Esophagus squamous epithelium (tissue), 5 donors: Measurements from ENCODE around the gene GPR161. TPM values are rescaled to one million over a fixed set of nuclear protein-coding genes. Genes with fewer than 3 reads are reported as not detected.
A peak's percentile ranks its signal among the peaks of the same experiment; 100 is the strongest.
"Not testable (repeated sequence)": the region's sequence is repeated elsewhere in the genome, so short reads cannot be mapped to it uniquely, and the experiment has no call there.

ENCODE experiments used
- DNase-seq: peaks from one replicate; lab custom pipeline; 2025; lab: John Stamatoyannopoulos, UW
- H3K27ac ChIP-seq, 4 donors: fragments of 200-600 bp; sonication (generic); one replicate each; pipeline ENCODE4 v1.5.1; 2016 to 2019; ENCODE audit warnings: mild to moderate bottlenecking in 1 of 4
- H3K27me3 ChIP-seq, 4 donors: fragments of 200-600 bp; sonication (generic); 1 replicate in 3 of 4; 2 replicates in 1 of 4; pipeline versions ENCODE4 v1.5.1 to v1.6.0; 2017 to 2021; ENCODE audit warnings: antibody characterized with exemption in 1 of 4
- H3K36me3 ChIP-seq, 3 donors: fragments of 200-600 bp; sonication (generic); one replicate each; pipeline ENCODE4 v1.5.1; 2016 to 2019
- H3K4me1 ChIP-seq, 3 donors: fragments of 200-600 bp; sonication (generic); one replicate each; pipeline ENCODE4 v1.5.1; 2017 to 2019
- H3K4me3 ChIP-seq, 4 donors: fragments of 200-600 bp; sonication (generic); 1 replicate in 3 of 4; 2 replicates in 1 of 4; pipeline ENCODE4 v1.5.1; 2016 to 2019; ENCODE audit warnings: mild to moderate bottlenecking in 2 of 4, moderate library complexity in 1 of 4
- H3K9me3 ChIP-seq, 3 donors: fragments of 200-600 bp; sonication (generic); one replicate each; pipeline ENCODE4 v1.5.1; 2016 to 2019
- POLR2A ChIP-seq, 4 donors: fragments of 450-650 bp; IDR thresholded peaks; one replicate each; pipeline ENCODE4 v1.6.1; 2017; ENCODE audit warnings: antibody characterized with exemption in 4 of 4, mild to moderate bottlenecking in 4 of 4, moderate library complexity in 3 of 4
- WGBS, 2 donors: methylation state at CpG; one replicate each; pipeline ENCODE4 v1.1.5; 2018; 5-methylcytosine and 5-hydroxymethylcytosine counted together
- intact Hi-C: fragments of 100-400 bp; cut with DNase I; formaldehyde crosslinking; loops from one replicate; pipeline ENCODE4 v1.15.0; 2022
- total RNA-seq, 4 donors: library from RNA; depleted of rRNA; stranded (reverse); fragments of >200 nt; gene quantifications; one replicate each; pipeline ENCODE4 v1.1.0, GENCODE V29; 2016
- TF ChIP-seq, protein P1 (sequence below), 6 experiments: fragments of 450-650 bp in 4 of 6; fragments of 200-600 bp in 2 of 6; sonication (generic) in 2 of 6; IDR thresholded peaks; one replicate each; pipeline ENCODE4 v1.5.1; 2016 to 2019; ENCODE audit warnings: antibody characterized with exemption in 6 of 6, mild to moderate bottlenecking in 4 of 6, moderate library complexity in 4 of 6
- donor health status: DM: yes; HTN: yes; CAD: no.

Gene GPR161, protein sequence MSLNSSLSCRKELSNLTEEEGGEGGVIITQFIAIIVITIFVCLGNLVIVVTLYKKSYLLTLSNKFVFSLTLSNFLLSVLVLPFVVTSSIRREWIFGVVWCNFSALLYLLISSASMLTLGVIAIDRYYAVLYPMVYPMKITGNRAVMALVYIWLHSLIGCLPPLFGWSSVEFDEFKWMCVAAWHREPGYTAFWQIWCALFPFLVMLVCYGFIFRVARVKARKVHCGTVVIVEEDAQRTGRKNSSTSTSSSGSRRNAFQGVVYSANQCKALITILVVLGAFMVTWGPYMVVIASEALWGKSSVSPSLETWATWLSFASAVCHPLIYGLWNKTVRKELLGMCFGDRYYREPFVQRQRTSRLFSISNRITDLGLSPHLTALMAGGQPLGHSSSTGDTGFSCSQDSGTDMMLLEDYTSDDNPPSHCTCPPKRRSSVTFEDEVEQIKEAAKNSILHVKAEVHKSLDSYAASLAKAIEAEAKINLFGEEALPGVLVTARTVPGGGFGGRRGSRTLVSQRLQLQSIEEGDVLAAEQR
- 10 to 100 TPM in 1 of 4 donors, 1 to 10 TPM in 3; 1.7 to 12.2 (median 3.9) TPM for total RNA-seq

DNA sequence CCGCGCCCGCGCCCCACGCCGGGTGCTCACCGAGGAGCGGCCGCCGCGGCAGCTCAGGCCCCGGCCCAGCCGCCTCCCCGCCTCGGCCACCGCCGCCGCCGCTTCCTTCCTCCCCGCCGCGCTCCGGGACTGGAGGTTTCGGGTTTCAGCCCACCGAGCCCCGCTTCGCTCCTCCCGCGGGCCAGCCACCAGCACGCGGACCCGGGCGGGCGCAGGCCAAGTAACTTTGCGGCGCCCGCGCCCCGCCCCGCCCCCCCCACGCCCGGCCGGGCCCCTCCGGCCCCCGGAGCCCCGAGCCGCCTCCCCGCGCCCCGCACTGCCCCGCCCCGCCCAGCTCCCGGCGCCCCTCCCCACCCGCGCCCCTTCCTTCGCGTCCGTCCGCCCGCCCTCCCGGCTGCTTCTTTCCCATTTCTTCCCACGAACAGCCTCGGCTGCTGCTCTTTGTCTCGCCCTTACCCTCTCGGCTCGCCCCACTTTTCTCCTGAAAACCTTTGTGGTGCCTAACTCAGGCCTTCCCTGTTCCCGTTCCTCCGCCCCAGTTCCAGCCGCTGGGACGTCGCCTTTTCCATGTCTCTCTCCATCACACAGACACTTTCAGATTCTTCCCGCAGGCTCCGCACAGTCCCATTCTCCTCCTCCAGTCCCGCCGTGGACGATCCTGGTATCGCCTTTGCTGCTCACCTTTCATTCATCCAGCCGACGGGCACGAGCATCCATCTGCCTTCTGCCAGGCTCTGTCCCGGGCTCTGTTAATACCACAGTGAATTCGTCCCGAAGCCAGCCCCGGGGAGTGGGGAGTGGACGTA is at the start of gene GPR161:
Gene GPR161 (minus strand): TSS at position 222 of the 806 bp plus-strand sequence. CDS start 32,080 bp downstream, outside the sequence.
- 1 to 5% methylated on average over 15 to 16 of the region's 86 CpGs for WGBS, 2 donors
- no peaks in the 10 kb centered on the region for H3K36me3 ChIP-seq
- peak within 1 kb of the TSS; percentile 71 to 90 (median 86) for H3K27ac ChIP-seq
- intact Hi-C loops = no loop called here
- H3K4me1 ChIP-seq = peaks cover 12 to 38% (median 13%) of the 10 kb centered on the region in 3 donors
- no peak for DNase-seq
- H3K9me3 ChIP-seq = no peaks in the 10 kb centered on the region
- peak within 1 kb of the TSS; percentile 60 to 80 (median 72) for H3K4me3 ChIP-seq
- TF ChIP-seq, protein P1, sequence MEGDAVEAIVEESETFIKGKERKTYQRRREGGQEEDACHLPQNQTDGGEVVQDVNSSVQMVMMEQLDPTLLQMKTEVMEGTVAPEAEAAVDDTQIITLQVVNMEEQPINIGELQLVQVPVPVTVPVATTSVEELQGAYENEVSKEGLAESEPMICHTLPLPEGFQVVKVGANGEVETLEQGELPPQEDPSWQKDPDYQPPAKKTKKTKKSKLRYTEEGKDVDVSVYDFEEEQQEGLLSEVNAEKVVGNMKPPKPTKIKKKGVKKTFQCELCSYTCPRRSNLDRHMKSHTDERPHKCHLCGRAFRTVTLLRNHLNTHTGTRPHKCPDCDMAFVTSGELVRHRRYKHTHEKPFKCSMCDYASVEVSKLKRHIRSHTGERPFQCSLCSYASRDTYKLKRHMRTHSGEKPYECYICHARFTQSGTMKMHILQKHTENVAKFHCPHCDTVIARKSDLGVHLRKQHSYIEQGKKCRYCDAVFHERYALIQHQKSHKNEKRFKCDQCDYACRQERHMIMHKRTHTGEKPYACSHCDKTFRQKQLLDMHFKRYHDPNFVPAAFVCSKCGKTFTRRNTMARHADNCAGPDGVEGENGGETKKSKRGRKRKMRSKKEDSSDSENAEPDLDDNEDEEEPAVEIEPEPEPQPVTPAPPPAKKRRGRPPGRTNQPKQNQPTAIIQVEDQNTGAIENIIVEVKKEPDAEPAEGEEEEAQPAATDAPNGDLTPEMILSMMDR (IDR thresholded peaks at IDR 0.05) = peak in 1 of 6 experiments; percentile 10
- TF ChIP-seq POLR2A (IDR thresholded peaks at IDR 0.05) = no peak
- H3K27me3 ChIP-seq = peaks cover 0 to 7% (median 0%) of the 10 kb centered on the region in 4 donors

DNA sequence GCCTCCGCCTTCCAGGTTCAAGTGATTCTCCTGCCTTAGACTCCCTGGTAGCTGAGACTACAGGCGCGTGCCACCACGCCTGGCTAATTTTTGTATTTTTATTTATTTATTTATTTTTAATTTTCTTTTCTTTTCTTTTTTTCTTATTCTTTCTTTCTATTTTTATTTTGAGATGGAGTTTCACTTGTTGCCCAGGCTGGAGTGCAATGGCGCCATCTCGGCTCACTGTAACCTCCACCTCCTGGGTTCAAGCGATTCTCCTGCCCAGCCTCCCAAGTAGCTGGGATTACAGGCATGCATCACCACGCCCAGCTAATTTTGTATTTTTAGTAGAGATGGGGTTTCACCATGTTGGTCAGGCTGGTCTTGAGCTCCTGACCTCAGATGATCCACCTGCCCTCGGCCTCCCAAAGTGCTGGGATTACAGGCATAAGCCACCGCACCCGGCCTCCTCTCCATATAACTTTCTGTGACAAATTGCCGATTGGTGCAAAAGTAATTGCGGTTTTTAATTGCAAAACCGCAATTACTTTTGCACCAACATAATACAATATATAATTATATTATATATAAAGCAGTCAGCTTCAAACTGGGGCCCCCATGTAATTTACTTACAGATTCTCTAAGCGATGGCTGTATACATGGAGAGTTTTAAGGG is 44.5 kb upstream of the GPR161 start:
- DNase-seq, H3K9me3 ChIP-seq, intact Hi-C loops, H3K4me3 ChIP-seq, H3K27ac ChIP-seq, H3K27me3 ChIP-seq: not testable (repeated sequence)
- peaks cover 0 to 23% (median 0%) of the 10 kb centered on the region in 3 donors for H3K36me3 ChIP-seq
- peaks cover 0 to 32% (median 11%) of the 10 kb centered on the region in 3 donors for H3K4me1 ChIP-seq
- 90 to 94% methylated on average over 15 of the region's 15 CpGs for WGBS, 2 donors

DNA sequence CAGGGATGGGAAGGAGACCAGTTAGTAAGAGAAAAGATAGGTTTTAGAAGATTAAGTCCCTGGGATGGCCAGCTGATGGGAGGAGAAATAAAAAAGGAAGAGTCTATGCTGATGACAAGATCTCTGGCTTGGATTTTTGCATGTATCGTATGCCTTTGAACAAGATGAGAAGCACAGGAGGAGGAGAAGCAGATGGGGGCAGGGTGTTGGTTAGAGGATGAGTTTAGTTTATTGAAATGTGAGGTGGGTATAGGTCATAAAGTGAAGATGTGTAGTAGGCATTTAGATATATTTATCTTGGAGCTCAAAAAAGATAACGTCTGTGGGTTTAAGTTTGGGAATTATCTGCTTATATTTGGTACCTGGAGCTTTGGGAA is 43.4 kb upstream of the GPR161 start:
- WGBS, 2 donors = 18 to 25% methylated on average over 2 of the region's 2 CpGs
- peak overlapping the region; percentile 88 to 92 (median 90) for H3K4me3 ChIP-seq

DNA sequence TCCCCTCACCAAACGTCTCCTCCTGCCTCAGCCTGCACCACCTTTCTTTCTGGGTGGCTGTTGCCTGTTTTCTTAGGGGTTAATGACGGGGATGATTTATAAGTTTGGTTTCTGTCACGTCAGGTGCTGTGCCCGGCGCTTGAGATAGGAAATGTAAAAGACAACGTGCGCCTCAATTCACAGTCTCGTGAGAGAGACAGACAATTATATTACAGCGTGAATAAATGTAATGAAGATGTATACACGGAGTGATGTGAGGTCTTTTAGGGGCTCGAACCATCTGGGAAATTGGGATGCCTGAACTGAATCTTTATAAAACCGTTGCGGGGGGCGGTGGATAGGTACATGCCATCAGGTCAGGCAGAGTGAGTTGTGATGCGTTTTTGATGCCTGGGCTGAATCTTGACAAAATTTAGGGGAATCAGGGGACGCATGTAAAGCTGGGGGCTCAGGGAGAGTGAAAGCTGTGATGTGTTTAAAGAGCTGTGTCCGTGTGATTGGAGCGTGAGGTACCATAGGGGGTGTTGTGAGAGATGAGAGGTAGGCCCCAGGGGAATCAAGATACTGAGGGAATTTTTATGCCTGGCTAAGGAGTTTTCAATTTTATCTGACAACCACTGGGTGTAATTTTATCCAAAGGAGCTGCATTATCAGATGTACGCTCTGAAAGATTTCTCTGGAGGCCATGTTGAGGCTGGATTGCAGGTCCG is 42.9 kb upstream of the GPR161 start:
- intact Hi-C loops = no loop called here
- Histone ChIP-seq H3K36me3 (peaks cover 0 to 7% (median 0%) of the 10 kb centered on the region in 3 donors), H3K27me3 (no peaks in the 10 kb centered on the region), H3K27ac (peak overlapping the region; percentile 92 to 96 (median 94)), H3K4me1 (peaks cover 0 to 32% (median 11%) of the 10 kb centered on the region in 3 donors), H3K9me3 (no peaks in the 10 kb centered on the region), H3K4me3 (peak overlapping the region; percentile 88 to 92 (median 90))
- 4% methylated on average over 19 to 20 of the region's 20 CpGs for WGBS, 2 donors
- DNase-seq = no peak
- TF ChIP-seq, protein P1 (IDR thresholded peaks at IDR 0.05) = no peak
- TF ChIP-seq POLR2A (IDR thresholded peaks at IDR 0.05) = no peak

More for the DNA sequence above, 43.4 kb upstream of the GPR161 start:
- H3K27ac ChIP-seq = peak overlapping the region; percentile 92 to 96 (median 94)
- H3K9me3 ChIP-seq = no peaks in the 10 kb centered on the region
- intact Hi-C loops = no loop called here
- no peak for DNase-seq
- H3K36me3 ChIP-seq = peaks cover 0 to 12% (median 0%) of the 10 kb centered on the region in 3 donors
- H3K4me1 ChIP-seq = peaks cover 0 to 32% (median 11%) of the 10 kb centered on the region in 3 donors
- H3K27me3 ChIP-seq = no peaks in the 10 kb centered on the region
- TF ChIP-seq POLR2A (IDR thresholded peaks at IDR 0.05) = no peak
- TF ChIP-seq, protein P1 (IDR thresholded peaks at IDR 0.05) = no peak
